ENCODE results near the gene RBKS.

GRCh38 chr2:27885234-27885633, 5.0 kb downstream of the RBKS start:
- TF ChIP-seq CTCF (IDR thresholded peaks at IDR 0.05; ENCODE audit: insufficient read depth, low read depth, low read length) (no peak), EZH2 (IDR thresholded peaks at IDR 0.05; ENCODE audit: insufficient read depth, low read length) (no peak)

Measured in astrocyte (in vitro differentiated cells and primary cell).